HG03565 (cell line): ENCODE results near the gene TMPRSS2.
"Not testable (repeated sequence)": the region's sequence is repeated elsewhere in the genome, so short reads cannot be mapped to it uniquely, and the experiment has no call there.

Experiments used
- ATAC-seq: cut with Tn5 transposase; IDR thresholded peaks from one replicate; pipeline ENCODE4 v1.9.1; 2021; ENCODE audit warnings: mild to moderate bottlenecking, moderate library complexity; ENCODE audit not compliant: unreplicated experiment

The TMPRSS2 gene

DNA sequence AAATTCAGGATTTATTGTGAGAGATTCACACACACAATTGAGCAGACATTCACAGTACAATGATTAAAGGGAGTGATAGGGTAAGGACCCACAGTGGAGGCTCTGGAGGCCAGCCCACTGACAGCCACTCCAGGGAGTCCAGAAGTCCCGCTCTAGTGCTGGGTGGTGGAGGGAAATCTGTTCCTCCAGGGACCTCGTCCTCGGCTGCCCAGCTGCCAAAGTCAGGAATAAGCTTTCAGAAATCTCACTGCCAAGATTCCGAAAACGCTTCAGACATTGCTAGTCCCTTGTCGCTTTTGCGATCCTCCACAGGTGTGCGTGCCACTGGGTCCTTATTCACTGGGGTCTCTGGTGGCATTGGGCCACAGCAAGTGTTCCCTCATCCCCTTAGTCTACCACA, 79.6 kb downstream of the TMPRSS2 start:
- no peak for ATAC-seq

DNA sequence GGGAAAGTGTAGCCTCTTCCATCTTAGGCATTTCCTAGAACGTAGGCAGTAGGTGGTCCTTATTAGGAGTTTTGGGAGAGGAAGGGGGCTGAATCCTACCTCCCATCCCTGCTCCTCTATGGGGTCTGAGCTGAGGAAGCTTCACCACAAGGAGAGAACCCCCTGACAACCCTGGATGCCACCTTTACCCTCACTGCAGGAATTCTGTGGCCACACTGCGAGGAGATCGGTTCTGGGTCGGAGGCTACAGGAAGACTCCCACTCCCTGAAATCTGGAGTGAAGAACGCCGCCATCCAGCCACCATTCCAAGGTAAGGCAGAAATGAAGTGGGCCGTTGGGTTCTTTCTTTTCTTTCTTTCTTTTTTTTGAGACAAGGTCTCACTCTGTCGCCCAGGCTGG, 80.4 kb downstream of the TMPRSS2 start:
- no peak for ATAC-seq

DNA sequence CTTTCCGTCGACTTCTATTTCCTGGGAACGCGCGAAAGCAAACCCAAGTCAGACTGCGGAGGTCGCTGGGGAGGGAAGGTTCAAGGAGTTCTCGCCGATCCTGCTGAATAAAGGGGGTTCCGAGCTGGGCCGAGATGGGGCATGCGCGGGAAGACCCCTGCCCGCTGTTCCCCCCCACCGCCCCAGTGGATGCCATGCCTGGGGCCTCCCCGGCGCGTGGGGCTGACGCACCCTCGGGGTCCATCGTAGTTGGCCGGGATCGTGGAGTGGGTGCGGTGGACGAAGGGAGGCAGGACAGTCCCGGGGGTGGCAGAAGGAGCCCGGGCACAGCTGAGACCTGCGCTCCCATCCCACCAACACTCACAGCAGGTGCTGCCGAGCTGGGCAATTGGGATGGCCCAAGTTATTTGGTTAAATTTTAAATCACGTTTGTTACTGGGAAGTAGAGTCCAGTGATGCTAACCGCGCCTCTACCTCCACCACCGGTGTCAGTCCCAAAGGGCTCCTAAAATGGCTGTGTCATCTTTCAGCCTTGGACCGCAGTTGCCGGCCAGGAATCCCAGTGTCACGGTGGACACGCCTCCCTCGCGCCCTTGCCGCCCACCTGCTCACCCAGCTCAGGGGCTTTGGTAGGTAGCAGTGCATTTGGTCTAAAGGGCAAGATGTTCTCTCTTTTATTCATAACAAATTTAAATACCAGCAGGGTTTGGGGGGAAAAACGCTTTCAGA, 81.1 kb downstream of the TMPRSS2 start:
- no peak for ATAC-seq

DNA sequence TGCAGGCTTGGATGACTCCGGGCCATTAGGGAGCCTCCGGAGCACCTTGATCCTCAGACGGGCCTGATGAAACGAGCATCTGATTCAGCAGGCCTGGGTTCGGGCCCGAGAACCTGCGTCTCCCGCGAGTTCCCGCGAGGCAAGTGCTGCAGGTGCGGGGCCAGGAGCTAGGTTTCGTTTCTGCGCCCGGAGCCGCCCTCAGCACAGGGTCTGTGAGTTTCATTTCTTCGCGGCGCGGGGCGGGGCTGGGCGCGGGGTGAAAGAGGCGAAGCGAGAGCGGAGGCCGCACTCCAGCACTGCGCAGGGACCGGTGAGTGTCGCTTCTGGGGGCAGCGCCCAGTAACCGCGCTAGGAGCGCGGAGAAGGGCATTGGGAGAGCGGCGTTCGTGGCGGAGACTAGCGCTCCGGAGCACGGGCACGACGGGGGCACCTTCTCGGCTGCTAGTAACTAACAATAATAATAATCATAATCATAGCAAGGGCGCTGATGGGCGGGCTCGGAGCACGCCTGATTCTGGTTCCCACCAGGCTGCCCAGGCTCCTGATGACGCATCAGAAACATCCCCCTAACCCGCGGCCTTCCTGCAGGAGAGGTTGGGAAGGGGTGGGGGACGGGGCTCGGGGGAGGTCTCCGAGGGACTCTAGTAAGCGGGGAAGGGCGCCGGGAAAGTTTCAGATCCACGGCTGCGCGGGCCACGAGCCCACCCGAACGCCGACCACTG, 81.8 kb downstream of the TMPRSS2 start, which contains the start of gene MX1:
Gene MX1, plus strand, starts transcription at position 286 of the 722 bp plus-strand sequence. CDS start 5,832 bp downstream, outside the sequence.
- ATAC-seq = peak; percentile 69

DNA sequence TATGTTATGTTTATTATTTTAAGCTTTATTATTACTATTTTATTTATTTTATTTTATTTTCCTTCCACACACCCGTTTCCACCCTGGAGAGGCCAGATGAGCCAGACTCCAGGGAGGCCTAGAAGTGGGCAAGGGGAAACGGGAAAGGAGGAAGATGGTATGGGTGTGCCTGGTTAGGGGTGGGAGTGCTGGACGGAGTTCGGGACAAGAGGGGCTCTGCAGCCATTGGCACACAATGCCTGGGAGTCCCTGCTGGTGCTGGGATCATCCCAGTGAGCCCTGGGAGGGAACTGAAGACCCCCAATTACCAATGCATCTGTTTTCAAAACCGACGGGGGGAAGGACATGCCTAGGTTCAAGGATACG, 82.4 kb downstream of the TMPRSS2 start:
- ATAC-seq = no peak

DNA sequence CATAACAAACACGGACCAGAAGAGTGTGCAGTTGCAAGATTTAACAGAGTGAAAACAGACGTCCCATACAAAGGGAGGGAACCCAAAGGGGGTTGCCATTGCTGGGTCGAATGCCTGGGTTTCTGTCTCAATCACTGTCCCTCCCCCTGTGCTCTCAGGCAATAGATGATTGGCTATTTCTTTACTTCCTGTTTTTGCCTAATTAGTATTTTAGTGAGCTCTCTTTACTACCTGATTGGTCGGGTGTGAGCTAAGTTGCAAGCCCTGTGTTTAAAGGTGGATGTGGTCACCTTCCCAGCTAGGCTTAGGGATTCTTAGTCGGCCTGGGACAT, 84.7 kb downstream of the TMPRSS2 start:
- not testable (repeated sequence) for ATAC-seq

DNA sequence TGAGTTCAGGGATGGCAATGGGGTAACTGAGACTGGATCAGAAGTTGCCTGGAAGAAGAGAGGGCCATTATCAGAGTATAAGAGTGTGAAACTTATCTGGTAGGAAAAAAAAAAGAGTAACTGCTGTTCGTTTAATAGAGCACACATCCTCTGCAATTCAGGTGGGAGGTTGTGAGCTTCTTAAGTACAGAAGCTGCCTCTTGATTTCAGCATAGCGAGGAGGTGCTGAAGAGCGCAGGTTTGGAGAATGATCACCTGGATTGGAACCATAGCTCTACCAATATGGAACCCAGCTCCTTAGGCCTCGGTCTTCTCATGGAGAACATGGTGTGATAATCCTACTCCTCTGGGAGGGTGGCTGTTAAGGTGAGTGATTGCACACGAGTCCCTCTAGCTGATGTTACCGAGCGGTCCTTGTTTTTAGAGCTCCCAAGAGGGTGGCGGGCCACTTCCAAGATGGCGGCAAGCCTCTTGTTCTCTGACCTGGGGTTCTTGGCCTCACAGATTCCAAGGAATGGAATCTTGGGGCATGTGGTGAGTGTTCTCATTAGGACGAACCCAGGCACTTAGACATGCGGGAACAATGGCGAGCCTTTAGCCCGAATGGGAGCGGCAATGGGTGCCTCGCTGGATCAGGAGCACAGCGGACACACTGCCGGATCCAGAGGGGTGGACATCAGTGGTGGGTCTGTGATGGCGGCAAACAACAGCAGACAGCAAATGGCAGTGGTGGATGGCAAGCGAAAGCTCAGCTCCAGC, 85.2 kb downstream of the TMPRSS2 start:
- no peak for ATAC-seq

DNA sequence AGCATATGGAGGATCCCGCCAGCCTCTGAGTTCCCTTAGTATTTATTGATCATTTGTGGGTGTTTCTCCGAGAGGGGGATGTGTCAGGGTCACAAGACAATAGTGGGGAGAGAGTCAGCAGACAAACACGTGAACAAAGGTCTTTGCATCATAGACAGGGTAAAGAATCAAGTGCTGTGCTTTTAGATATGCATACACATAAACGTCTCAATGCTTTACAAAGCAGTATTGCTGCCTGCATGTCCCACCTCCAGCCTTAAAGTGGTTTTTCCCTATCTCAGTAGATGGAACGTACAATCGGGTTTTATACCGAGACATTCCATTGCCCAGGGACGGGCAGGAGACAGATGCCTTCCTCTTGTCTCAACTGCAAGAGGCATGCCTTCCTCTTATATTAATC, 87.0 kb downstream of the TMPRSS2 start:
- ATAC-seq = not testable (repeated sequence)

DNA sequence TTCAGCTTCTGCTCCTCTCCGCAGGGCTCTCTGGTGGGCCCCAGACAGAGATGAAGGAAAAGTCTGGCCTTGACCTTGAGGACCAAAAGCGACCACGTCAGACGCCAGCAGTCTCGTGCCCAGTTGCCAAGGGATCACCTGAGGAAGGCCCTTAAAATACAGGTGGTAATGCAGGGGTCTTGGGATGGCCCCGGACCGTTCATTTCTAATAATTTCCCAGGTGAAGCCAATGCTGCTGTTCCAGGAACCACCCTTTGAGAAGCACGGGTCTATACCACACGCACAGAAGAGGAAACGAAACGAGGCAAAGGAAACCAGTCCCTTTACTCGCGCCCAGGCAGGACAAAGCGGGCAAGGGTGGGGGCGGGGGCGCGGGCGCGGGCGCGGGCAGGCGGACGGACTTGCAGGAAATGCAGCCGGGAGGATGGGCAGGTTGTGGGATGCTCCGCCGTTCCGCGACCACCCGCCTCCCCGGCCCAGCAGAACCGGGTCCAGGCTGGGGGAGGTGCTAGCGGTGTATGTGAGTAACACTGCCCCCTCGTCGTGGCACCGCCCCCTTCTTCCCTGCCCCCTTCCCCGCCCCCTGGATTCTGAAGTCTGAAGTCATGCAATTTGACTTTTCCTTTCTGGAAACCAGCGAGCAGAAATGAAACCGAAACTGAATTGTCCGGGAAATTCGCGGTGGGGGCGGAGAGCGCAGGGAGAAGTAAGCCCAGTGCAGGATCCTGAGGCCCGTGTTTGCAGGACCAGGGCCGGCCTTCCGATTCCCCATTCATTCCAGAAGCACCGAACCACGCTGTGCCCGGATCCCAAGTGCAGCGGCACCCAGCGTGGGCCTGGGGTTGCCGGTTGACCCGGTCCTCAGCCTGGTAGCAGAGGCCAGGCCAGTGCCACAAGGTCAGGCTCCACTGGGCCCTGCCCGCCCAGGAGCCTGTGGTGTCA, 87.8 kb downstream of the TMPRSS2 start:
- no peak for ATAC-seq

DNA sequence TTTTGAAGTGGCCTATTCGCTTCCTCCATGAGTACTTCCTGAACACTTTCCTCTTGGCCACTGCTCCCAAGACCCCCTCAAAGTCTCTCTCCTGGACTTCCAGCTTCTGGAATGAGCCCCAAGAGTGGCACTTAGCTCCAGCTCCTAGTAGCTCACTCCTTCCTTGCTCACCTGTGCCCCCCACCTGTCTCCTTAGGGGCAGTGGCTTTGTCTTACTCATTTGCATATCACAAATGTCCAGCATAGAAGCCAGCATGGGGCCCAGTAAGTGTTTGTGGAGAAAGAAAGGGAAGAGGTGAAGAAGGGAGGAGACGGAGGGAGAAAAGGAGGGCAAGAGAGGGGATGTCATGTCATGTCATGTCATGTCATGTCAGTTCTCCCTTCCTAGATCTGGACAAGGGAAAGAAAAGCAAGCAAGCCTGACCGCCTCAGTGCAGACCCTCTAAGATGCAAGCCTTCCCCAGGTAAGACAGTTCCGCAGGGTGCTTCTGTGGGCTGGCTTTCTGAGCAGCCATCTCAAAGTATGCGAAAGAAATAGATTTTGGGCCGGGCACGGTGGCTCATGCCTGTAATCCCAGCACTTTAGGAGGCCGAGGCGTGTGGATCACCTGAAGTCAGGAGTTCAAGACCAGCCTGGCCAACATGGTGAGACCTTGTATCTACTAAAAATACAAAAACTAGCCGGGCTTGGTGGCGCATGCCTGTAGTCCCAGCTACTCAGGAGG, 88.8 kb downstream of the TMPRSS2 start:
- no peak for ATAC-seq

DNA sequence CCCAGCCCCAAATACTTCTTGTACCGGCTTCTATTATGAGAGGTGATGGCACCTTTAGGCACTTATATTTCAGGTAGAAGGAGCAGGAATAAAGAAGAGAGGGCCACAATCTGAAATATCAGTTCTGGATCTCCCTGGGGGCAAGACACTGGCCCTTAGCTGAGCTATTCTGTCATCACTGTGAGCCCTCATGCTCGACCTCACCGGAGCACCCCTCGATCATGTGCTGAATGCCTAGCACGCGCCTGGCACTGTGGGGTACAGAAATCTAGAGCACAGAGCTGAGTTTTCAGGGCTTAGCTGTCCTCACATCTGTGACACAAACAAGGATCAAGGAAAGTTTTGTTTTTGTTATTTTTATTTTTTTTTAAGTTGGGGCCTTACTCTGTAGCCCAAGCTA, 89.6 kb downstream of the TMPRSS2 start:
- ATAC-seq = no peak

DNA sequence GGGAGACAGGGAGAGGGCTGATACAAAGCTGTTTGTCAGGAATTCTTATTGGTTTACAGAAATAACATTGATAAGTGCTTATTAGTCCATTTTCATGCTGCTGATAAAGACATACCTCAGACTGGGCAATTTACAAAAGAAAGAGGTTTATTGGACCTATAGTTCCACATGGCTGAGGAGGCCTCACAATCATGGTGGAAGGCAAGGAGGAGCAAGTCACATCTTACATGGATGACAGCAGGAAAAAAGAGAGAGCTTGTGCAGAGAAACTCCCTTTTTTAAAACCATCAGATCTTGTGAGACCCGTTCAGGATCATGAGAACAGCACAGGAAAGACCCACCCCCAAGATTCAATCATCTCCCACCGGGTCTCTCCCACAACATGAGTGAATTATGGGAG, 90.5 kb downstream of the TMPRSS2 start:
- not testable (repeated sequence) for ATAC-seq
